Uterus (tissue), 2 donors: ENCODE results near the gene PYGO2.

Source experiments
- POLR2A ChIP-seq, 2 donors: fragments of 450-650 bp; IDR thresholded peaks; one replicate each; pipeline ENCODE4 v1.6.1; 2016; ENCODE audit warnings: antibody characterized with exemption in 2 of 2, mild to moderate bottlenecking in 1 of 2, moderate library complexity in 1 of 2
- TF ChIP-seq, protein P1 (sequence below), 4 experiments: fragments of 200-600 bp in 2 of 4; fragments of 450-650 bp in 2 of 4; sonication (generic) in 2 of 4; IDR thresholded peaks; one replicate each; pipeline ENCODE4 v1.5.1; 2016 to 2019; ENCODE audit warnings: antibody characterized with exemption in 4 of 4, mild to moderate bottlenecking in 2 of 4, moderate library complexity in 1 of 4

DNA sequence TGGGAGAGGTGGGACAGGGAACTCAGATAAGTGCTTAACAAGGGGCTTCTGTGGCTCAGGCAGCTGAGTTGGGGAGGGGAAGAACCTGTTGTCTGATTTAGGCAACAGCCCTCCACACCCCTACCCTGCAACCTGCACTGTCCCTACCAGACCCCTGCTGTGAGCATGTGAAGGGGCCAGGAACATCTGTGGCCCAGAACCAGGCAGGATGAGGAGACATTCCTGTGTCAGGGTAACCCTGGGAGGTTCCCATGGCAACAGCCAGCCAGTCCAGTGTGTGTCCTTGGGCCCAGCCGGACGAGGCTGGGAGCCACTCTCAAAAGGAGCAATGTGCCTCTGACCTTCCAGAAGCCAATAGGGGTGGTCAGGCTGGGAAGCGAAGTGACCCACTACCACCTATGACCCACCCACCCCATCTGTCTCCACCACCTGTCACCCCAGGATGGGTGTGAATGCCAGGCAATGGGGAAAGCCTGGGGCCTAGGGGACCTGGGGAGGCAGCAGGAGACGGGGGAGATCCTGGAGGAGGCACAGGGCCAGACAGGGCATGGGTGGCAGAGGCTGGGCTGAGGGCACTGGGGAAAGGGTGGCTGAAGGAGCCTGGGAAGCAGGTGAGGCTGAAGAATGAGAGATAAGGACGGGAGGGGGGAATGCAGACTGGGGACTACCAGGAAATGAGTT is 20.1 kb downstream of the PYGO2 start:
- TF ChIP-seq, protein P1, sequence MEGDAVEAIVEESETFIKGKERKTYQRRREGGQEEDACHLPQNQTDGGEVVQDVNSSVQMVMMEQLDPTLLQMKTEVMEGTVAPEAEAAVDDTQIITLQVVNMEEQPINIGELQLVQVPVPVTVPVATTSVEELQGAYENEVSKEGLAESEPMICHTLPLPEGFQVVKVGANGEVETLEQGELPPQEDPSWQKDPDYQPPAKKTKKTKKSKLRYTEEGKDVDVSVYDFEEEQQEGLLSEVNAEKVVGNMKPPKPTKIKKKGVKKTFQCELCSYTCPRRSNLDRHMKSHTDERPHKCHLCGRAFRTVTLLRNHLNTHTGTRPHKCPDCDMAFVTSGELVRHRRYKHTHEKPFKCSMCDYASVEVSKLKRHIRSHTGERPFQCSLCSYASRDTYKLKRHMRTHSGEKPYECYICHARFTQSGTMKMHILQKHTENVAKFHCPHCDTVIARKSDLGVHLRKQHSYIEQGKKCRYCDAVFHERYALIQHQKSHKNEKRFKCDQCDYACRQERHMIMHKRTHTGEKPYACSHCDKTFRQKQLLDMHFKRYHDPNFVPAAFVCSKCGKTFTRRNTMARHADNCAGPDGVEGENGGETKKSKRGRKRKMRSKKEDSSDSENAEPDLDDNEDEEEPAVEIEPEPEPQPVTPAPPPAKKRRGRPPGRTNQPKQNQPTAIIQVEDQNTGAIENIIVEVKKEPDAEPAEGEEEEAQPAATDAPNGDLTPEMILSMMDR (IDR thresholded peaks at IDR 0.05) = no peak
- no peak for TF ChIP-seq POLR2A (IDR thresholded peaks at IDR 0.05)
